GM06990 (cell line): ENCODE data around the gene PDE11A.

Experiments
- DNase-seq: peaks from one replicate; pipeline ENCODE4 v3.0.0-alpha.2; 2011; ENCODE audit not compliant: insufficient read length; ENCODE audit errors: extremely low read depth
- H3K27me3 ChIP-seq: replicated peaks from 2 replicates; pipeline ENCODE4 v1.6.0; 2011; ENCODE audit warnings: low read length; ENCODE audit not compliant: control insufficient read depth, insufficient read depth
- H3K36me3 ChIP-seq: 2 replicates; pipeline ENCODE4 v1.5.1; 2011; ENCODE audit warnings: low read length; ENCODE audit not compliant: control insufficient read depth, insufficient read depth
- H3K4me3 ChIP-seq: replicated peaks from 2 replicates; pipeline ENCODE4 v1.5.1; 2011; ENCODE audit warnings: low read depth, mild to moderate bottlenecking, control low read depth, low read length
- TF ChIP-seq, protein P1 (sequence below): IDR thresholded peaks from 2 replicates; pipeline ENCODE4 v1.5.1; 2011; ENCODE audit warnings: low read length, control low read depth, mild to moderate bottlenecking, inconsistent platforms; ENCODE audit not compliant: insufficient read depth, poor library complexity, severe bottlenecking

The PDE11A gene

GRCh38 chr2:177714704-177715103, 357.9 kb downstream of the PDE11A start:
- Histone ChIP-seq H3K4me3 (no peak overlapping the region), H3K36me3 (no peaks in the 10 kb centered on the region), H3K27me3 (no peaks in the 10 kb centered on the region)
- DNase-seq: no peak
- TF ChIP-seq, protein P1, sequence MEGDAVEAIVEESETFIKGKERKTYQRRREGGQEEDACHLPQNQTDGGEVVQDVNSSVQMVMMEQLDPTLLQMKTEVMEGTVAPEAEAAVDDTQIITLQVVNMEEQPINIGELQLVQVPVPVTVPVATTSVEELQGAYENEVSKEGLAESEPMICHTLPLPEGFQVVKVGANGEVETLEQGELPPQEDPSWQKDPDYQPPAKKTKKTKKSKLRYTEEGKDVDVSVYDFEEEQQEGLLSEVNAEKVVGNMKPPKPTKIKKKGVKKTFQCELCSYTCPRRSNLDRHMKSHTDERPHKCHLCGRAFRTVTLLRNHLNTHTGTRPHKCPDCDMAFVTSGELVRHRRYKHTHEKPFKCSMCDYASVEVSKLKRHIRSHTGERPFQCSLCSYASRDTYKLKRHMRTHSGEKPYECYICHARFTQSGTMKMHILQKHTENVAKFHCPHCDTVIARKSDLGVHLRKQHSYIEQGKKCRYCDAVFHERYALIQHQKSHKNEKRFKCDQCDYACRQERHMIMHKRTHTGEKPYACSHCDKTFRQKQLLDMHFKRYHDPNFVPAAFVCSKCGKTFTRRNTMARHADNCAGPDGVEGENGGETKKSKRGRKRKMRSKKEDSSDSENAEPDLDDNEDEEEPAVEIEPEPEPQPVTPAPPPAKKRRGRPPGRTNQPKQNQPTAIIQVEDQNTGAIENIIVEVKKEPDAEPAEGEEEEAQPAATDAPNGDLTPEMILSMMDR: no peak

DNA sequence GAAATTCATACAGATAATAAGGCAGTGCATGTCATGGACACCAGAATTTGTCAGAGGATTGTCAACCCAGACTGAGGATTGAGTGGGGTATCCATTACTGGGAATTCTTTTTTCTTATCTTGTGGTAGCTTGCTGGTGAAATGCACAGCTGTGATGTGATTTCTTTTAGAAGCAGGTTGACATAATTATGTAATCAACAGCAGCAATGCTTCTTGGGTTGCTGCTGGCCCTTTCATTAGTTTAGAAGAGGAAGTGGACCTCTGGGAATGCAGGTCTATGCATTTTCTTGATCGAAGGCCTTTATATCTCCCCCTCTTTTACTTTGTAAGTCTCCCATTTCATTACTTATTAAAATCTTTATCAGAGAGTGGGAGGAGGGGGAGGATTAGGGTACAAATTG, 360.1 kb downstream of the PDE11A start:
- TF ChIP-seq, protein P1: no peak
- DNase-seq: no peak
- H3K4me3 ChIP-seq: no peak overlapping the region
- no peaks in the 10 kb centered on the region for H3K36me3 ChIP-seq
- no peaks in the 10 kb centered on the region for H3K27me3 ChIP-seq

DNA sequence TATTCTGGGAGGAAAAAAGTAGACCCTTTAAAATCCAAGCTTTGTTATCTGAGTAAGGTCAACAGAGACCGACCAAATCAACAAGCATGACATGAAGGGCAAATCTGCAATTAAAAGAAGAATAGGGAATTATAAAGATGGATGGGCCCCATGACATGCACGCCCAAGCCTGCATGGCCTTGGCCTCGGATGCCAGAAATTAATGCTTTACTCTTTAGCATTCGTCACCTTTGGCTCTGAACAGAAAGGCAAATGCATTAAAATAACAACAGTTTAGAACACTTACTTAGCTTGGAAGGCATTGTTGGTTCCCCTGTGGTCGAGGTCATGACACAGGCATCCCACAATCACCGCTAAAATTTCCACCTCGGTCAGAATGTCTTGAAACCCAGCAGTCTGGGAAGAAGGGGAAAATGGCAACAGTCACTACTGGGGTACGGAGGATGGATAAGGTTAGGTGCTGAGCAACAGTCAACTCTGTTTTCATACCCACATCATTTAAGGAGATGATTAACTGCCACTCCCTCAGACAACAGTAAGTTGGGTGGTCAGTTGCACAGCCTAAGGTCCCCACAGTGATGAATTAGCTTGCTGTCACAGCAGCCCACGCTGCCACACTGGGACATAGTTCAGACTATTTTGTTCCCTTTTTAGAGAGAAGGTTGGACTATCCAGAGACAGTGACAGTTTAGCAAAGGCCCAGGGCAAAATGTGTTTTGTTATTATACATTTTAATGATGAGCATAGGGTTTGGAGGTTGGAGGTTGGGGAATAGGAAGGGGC, 360.9 kb downstream of the PDE11A start:
- no peak overlapping the region for H3K4me3 ChIP-seq
- H3K27me3 ChIP-seq: no peaks in the 10 kb centered on the region
- no peak for DNase-seq
- H3K36me3 ChIP-seq: no peaks in the 10 kb centered on the region
- TF ChIP-seq, protein P1: no peak

- no peak for DNase-seq
- TF ChIP-seq, protein P1: no peak
- Histone ChIP-seq H3K4me3 (no peak overlapping the region), H3K36me3 (no peaks in the 10 kb centered on the region), H3K27me3 (no peaks in the 10 kb centered on the region)
Observed at GRCh38 chr2:177710889-177711288, 361.7 kb downstream of the PDE11A start.

DNA sequence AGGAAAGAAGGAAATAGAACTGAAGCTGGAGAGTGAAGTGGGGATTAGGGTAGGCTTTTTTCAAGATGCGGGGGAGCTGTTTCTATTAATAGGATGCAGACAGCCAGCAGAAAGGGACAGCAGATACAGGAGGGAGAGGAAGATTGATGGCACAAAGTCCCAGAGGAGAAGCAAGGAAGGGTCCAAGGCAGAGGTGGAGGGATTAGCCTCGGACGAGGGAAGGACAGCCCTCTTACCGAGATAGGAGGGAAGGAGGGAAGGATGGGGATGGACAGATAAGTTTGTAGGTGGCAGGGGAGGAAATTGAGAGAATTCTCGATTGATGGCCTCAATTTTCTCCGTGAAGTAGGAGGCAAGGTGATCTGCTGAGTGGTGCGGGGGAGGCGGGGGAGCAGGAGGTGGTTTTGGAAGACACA, 362.6 kb downstream of the PDE11A start:
- TF ChIP-seq, protein P1: no peak
- no peak for DNase-seq
- H3K36me3 ChIP-seq: no peaks in the 10 kb centered on the region
- H3K4me3 ChIP-seq: no peak overlapping the region
- no peaks in the 10 kb centered on the region for H3K27me3 ChIP-seq
